ENCODE measurements around the gene LTB. TPM values are rescaled to one million over a fixed set of nuclear protein-coding genes. Genes with fewer than 3 reads are reported as not detected.
A peak's percentile ranks its signal among the peaks of the same experiment; 100 is the strongest.

Gene LTB
- total and polyA plus RNA-seq, 9 of the 15 experiments (the other 6 are each of a cell fraction or from before 2014, with no cell fraction given), result 0.07 to 0.51 TPM; not detected in 7

DNA sequence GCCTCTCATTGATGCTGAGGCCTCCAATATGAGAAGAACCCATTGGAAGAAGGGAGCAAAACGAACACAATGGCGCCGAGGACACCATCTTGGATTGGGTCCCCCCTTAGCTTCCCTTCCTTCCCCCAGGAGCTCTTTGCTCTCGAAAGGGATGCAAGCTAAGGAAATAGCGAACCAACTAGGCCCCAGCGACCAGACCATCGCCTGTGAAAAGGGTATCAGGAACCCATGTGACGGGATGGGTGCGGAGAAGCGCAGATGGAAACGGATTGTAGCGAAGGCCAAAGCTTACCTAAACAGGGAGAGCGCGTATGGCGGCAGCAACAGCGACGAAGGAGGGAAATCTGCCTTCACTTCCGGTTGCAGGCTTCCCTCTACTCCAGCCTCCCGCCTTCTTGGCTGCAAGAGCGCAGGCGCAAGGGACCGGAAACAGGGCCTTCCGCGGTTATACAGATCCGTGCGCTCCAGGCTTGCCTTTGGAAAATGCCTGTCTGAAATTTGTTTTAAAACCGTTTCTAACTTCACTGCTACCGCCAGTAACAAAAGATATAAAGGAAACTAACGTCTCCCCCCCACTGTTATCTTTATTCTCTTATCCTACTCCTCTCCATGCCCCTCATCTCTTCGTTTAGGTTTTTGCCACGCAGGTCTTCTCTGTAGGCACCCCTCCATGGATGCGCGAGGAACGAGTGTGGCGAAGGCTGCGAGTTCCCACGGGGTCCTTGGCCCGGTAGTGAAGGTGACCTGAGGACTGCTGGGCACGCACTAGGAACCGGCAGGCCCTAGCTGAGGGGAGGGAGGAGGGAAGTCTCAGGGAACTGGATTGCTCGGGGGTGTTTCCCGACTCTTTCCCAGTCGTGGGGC is 40.3 kb downstream of the LTB start, which contains the start of gene DDX39B (continued):
- TF ChIP-seq DMBX1 (CRISPR knock-in tag; IDR thresholded peaks at IDR 0.05; ENCODE audit: borderline replicate concordance) (peak; percentile 73), ZC3H11A (IDR thresholded peaks at IDR 0.05; ENCODE audit: low read depth, low read length) (no peak; the same call in 1 of the 2 replicates), NR2C1 (IDR thresholded peaks at IDR 0.05) (peak; percentile 74; the same call in 1 of the 2 replicates), NR2C1 (tag; IDR thresholded peaks at IDR 0.05) (peak; percentile 69; the same call in 1 of the 2 replicates), NBN (IDR thresholded peaks at IDR 0.05; ENCODE audit: low read depth) (peak; percentile 96), ZNF766 (CRISPR knock-in tag; conservative IDR thresholded peaks at IDR 0.05) (peak; percentile 84), NCOA2 (IDR thresholded peaks at IDR 0.05; ENCODE audit: partially characterized antibody in 2 of 2) (peak in 1 of 2 experiments; percentile 99), FIP1L1 (IDR thresholded peaks at IDR 0.05; ENCODE audit: low read depth, low read length, poor library complexity, severe bottlenecking) (no peak), NRF1 (conservative IDR thresholded peaks at IDR 0.05 in 1 of 2, IDR thresholded peaks at IDR 0.05 in 1 of 2) (peak; percentile 95 to 96), HMG20A (CRISPR knock-in tag; conservative IDR thresholded peaks at IDR 0.05) (no peak), ESRRB (CRISPR knock-in tag; IDR thresholded peaks at IDR 0.05; ENCODE audit: borderline replicate concordance) (no peak), ZFP30 (CRISPR knock-in tag; IDR thresholded peaks at IDR 0.05; ENCODE audit: borderline replicate concordance) (0 out of 2 replicates have a peak, but pooled peaks have one; percentile 54), PML (IDR thresholded peaks at IDR 0.05; ENCODE audit: low read length) (peak; percentile 91), ERF (CRISPR knock-in tag; IDR thresholded peaks at IDR 0.05) (peak; percentile 14), RFX1 (IDR thresholded peaks at IDR 0.05) (no peak; the same call in 1 of the 2 replicates)
- TF ChIP-seq, protein P1, sequence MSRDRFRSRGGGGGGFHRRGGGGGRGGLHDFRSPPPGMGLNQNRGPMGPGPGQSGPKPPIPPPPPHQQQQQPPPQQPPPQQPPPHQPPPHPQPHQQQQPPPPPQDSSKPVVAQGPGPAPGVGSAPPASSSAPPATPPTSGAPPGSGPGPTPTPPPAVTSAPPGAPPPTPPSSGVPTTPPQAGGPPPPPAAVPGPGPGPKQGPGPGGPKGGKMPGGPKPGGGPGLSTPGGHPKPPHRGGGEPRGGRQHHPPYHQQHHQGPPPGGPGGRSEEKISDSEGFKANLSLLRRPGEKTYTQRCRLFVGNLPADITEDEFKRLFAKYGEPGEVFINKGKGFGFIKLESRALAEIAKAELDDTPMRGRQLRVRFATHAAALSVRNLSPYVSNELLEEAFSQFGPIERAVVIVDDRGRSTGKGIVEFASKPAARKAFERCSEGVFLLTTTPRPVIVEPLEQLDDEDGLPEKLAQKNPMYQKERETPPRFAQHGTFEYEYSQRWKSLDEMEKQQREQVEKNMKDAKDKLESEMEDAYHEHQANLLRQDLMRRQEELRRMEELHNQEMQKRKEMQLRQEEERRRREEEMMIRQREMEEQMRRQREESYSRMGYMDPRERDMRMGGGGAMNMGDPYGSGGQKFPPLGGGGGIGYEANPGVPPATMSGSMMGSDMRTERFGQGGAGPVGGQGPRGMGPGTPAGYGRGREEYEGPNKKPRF (IDR thresholded peaks at IDR 0.05; ENCODE audit: low read depth, low read length), result no peak
- TF ChIP-seq, protein P2, sequence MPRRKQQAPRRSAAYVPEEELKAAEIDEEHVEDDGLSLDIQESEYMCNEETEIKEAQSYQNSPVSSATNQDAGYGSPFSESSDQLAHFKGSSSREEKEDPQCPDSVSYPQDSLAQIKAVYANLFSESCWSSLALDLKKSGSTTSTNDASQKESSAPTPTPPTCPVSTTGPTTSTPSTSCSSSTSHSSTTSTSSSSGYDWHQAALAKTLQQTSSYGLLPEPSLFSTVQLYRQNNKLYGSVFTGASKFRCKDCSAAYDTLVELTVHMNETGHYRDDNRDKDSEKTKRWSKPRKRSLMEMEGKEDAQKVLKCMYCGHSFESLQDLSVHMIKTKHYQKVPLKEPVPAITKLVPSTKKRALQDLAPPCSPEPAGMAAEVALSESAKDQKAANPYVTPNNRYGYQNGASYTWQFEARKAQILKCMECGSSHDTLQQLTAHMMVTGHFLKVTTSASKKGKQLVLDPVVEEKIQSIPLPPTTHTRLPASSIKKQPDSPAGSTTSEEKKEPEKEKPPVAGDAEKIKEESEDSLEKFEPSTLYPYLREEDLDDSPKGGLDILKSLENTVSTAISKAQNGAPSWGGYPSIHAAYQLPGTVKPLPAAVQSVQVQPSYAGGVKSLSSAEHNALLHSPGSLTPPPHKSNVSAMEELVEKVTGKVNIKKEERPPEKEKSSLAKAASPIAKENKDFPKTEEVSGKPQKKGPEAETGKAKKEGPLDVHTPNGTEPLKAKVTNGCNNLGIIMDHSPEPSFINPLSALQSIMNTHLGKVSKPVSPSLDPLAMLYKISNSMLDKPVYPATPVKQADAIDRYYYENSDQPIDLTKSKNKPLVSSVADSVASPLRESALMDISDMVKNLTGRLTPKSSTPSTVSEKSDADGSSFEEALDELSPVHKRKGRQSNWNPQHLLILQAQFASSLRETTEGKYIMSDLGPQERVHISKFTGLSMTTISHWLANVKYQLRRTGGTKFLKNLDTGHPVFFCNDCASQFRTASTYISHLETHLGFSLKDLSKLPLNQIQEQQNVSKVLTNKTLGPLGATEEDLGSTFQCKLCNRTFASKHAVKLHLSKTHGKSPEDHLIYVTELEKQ (CRISPR knock-in tag; IDR thresholded peaks at IDR 0.05), result no peak
- TF ChIP-seq, protein P3, sequence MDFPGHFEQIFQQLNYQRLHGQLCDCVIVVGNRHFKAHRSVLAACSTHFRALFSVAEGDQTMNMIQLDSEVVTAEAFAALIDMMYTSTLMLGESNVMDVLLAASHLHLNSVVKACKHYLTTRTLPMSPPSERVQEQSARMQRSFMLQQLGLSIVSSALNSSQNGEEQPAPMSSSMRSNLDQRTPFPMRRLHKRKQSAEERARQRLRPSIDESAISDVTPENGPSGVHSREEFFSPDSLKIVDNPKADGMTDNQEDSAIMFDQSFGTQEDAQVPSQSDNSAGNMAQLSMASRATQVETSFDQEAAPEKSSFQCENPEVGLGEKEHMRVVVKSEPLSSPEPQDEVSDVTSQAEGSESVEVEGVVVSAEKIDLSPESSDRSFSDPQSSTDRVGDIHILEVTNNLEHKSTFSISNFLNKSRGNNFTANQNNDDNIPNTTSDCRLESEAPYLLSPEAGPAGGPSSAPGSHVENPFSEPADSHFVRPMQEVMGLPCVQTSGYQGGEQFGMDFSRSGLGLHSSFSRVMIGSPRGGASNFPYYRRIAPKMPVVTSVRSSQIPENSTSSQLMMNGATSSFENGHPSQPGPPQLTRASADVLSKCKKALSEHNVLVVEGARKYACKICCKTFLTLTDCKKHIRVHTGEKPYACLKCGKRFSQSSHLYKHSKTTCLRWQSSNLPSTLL (IDR thresholded peaks at IDR 0.05), result no peak
- TF ChIP-seq, protein P4, sequence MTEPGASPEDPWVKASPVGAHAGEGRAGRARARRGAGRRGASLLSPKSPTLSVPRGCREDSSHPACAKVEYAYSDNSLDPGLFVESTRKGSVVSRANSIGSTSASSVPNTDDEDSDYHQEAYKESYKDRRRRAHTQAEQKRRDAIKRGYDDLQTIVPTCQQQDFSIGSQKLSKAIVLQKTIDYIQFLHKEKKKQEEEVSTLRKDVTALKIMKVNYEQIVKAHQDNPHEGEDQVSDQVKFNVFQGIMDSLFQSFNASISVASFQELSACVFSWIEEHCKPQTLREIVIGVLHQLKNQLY (CRISPR knock-in tag; conservative IDR thresholded peaks at IDR 0.05), result peak; percentile 54 to 64; a peak in 1 of 4 replicates

Data from K562 (cell line).